Uterus (tissue), 2 donors: ENCODE results near the gene PLXNA2.

Experiments used
- CTCF ChIP-seq, 4 experiments: fragments of 200-600 bp in 2 of 4; fragments of 450-650 bp in 2 of 4; sonication (generic) in 2 of 4; IDR thresholded peaks; one replicate each; pipeline ENCODE4 v1.5.1; 2016 to 2019; ENCODE audit warnings: antibody characterized with exemption in 4 of 4, mild to moderate bottlenecking in 2 of 4, moderate library complexity in 1 of 4
- POLR2A ChIP-seq, 2 donors: fragments of 450-650 bp; IDR thresholded peaks; one replicate each; pipeline ENCODE4 v1.6.1; 2016; ENCODE audit warnings: antibody characterized with exemption in 2 of 2, mild to moderate bottlenecking in 1 of 2, moderate library complexity in 1 of 2

GRCh38 chr1:208054911-208055379, 189.2 kb downstream of the PLXNA2 start:
- TF ChIP-seq CTCF (IDR thresholded peaks at IDR 0.05): no peak
- TF ChIP-seq POLR2A (IDR thresholded peaks at IDR 0.05): no peak
